K562 (cell line): ENCODE results near the gene KCNE2.

ENCODE experiments used
- FOS ChIP-seq: IDR thresholded peaks from 3 replicates; pipeline ENCODE4 v1.6.1; 2011; ENCODE audit not compliant: insufficient read length; ENCODE audit errors: extremely low read depth
- POLR3G ChIP-seq: IDR thresholded peaks from 2 replicates; pipeline ENCODE4 v1.6.1; 2011; ENCODE audit not compliant: insufficient read length, insufficient replicate concordance; ENCODE audit errors: extremely low read depth

DNA sequence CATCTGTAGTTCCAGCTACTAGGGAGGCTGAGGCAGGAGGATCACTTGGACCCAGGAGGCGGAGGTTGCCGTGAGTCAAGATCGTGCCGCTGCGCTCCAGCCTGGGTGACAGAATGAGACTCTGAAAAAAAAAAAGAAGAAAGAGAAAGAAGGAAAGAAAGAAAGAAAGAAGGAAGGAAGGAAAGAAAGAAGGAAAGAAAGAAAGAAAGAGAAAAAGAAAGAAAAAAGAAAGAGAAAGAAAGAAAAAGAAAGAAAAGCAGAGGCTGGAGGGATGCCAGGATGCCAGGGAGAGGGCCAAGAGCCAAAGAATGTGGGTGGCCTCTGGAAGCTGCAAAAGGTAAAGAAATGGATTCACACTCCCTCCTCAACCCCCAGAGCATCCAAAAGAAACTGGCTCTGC is 8.2 kb upstream of the KCNE2 start:
- TF ChIP-seq FOS, result no peak
- no peak for TF ChIP-seq POLR3G
